ENCODE measurements around the gene UQCRH.

DNA sequence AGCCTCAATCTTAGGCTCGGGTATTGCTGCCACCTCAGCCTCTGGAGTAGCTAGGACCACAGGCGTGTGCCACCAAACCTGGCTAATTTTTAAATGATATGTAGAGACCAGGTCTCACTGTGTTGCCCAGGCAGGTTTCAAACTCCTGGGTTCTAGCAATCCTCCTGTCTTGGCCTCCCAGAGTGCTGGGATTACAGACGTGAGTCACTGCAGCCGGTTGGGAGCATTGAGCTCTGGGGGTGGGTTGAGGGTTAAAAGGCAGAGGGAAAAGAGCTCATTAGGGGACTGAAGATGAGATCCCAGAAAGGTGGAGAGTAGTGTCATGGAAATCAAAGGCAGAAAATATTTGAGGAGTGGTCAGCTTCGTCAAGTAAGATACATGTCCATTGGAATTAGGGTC lies 48.8 kb upstream of the UQCRH start:
- TF ChIP-seq, protein P1, sequence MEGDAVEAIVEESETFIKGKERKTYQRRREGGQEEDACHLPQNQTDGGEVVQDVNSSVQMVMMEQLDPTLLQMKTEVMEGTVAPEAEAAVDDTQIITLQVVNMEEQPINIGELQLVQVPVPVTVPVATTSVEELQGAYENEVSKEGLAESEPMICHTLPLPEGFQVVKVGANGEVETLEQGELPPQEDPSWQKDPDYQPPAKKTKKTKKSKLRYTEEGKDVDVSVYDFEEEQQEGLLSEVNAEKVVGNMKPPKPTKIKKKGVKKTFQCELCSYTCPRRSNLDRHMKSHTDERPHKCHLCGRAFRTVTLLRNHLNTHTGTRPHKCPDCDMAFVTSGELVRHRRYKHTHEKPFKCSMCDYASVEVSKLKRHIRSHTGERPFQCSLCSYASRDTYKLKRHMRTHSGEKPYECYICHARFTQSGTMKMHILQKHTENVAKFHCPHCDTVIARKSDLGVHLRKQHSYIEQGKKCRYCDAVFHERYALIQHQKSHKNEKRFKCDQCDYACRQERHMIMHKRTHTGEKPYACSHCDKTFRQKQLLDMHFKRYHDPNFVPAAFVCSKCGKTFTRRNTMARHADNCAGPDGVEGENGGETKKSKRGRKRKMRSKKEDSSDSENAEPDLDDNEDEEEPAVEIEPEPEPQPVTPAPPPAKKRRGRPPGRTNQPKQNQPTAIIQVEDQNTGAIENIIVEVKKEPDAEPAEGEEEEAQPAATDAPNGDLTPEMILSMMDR (IDR thresholded peaks at IDR 0.05; ENCODE audit: low read length), result no peak
- TF ChIP-seq EZH2 (IDR thresholded peaks at IDR 0.05; ENCODE audit: borderline replicate concordance, low read length), result no peak
